Osteoblast (primary cell): ENCODE measurements around the gene DACT3. TPM values are rescaled to one million over a fixed set of nuclear protein-coding genes. Genes with fewer than 3 reads are reported as not detected.

ENCODE experiments used
- DNase-seq: peaks from one replicate; pipeline ENCODE4 v3.0.0; 2011; ENCODE audit warnings: low spot score, mixed read lengths; ENCODE audit not compliant: insufficient read length; ENCODE audit errors: missing footprints
- H2AFZ ChIP-seq: 2 replicates; pipeline ENCODE4 v1.6.0; 2011; ENCODE audit warnings: mild to moderate bottlenecking, low read length
- H3K27ac ChIP-seq: 2 replicates; pipeline ENCODE4 v1.5.1; 2011; ENCODE audit warnings: mild to moderate bottlenecking, low read depth, low read length, moderate library complexity
- H3K27me3 ChIP-seq: 2 replicates; pipeline ENCODE4 v1.6.0; 2012; ENCODE audit warnings: mild to moderate bottlenecking, control low read depth, inconsistent platforms, low read length, moderate library complexity; ENCODE audit not compliant: insufficient read depth
- H3K36me3 ChIP-seq: 2 replicates; pipeline ENCODE4 v1.5.1; 2011; ENCODE audit warnings: mild to moderate bottlenecking, low read length, control low read depth, moderate library complexity; ENCODE audit not compliant: insufficient read depth
- H3K4me1 ChIP-seq: 2 replicates; pipeline ENCODE4 v1.5.1; 2011; ENCODE audit warnings: mild to moderate bottlenecking, low read length, control low read depth, moderate library complexity; ENCODE audit not compliant: insufficient read depth
- H3K4me2 ChIP-seq: 2 replicates; pipeline ENCODE4 v1.6.0; 2011; ENCODE audit warnings: mild to moderate bottlenecking, low read length; ENCODE audit not compliant: insufficient read depth
- H3K4me3 ChIP-seq: fragments of 200-600 bp; sonication (generic); 3 replicates; pipeline ENCODE4 v1.5.1; 2012; ENCODE audit warnings: mild to moderate bottlenecking, low read length, inconsistent platforms; ENCODE audit not compliant: insufficient read depth
- H3K79me2 ChIP-seq: 2 replicates; pipeline ENCODE4 v1.6.0; 2012; ENCODE audit warnings: mild to moderate bottlenecking, low read length, control low read depth, inconsistent platforms; ENCODE audit not compliant: insufficient read depth
- H3K9me3 ChIP-seq: 2 replicates; pipeline ENCODE4 v1.5.1; 2011; ENCODE audit warnings: low read depth, low read length, control low read depth
- H4K20me1 ChIP-seq: 2 replicates; pipeline ENCODE4 v1.6.0; 2012; ENCODE audit warnings: mild to moderate bottlenecking, low read length, control low read depth; ENCODE audit not compliant: insufficient read depth
- total RNA-seq: library from RNA; depleted of rRNA; stranded (reverse); fragments of >200 nt; gene quantifications from 2 replicates; pipeline ENCODE4 v1.2.3, GENCODE V29; 2012
- TF ChIP-seq, protein P1 (sequence below): IDR thresholded peaks from 2 replicates; pipeline ENCODE4 v1.5.1; 2011; ENCODE audit warnings: mild to moderate bottlenecking, low read depth, low read length, moderate library complexity; ENCODE audit errors: extremely low read depth

DACT3 gene
- total RNA-seq, 1 donor, result 1.8 TPM

DNA sequence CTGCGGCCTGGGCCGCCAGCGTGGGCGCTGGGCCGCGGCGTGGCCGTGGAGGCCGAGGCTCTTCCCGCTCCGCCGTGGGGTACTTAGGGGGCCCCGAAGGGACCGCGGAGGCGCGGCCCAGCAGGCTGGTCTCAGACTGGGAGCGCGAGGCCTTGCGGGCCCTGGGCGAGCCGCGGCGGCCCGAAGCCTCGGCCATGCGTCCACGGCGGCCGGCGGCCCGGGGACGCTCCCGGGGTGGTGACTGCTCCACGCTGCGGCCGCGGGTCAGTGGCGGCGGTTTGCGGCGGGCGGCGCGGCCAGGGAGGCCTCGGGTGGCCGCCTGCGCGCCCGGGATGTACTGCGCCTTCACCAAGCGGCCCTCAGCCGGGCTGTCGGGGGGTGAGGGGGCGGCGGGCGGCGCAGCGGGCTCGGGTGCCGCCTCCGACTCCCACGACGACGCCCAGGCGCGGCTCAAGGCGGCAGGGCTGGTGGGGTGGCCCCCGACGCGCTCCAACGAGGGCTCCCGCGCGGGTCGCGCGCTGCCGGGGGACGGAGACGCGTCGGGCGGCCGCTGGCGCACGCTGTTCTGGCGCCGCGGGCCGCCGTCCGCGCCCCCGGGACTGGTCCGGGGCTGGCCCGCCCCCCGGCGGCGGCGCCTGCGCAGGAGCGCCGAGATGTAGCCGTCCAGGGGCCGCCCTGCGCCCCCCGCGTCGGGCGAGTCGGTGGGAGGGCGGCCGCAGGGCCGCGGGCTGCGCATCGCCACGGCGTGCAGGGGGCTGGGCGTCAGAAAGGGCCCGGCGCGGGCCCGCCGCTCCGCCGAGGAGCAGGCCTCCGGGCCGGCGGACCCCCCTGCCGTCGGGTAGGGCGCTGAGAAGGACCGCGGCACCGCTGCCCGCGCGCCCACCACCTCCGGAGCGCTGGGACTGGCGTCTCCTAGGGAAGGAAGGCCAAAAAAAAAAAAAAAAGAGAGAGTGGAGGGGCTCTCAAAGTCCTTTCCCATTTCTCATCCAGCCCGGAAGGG, 11.7 kb downstream of the DACT3 start:
- DNase-seq, result peak; percentile 84
- Histone ChIP-seq H3K27ac (no peak overlapping the region), H3K9me3 (no peaks in the 10 kb centered on the region), H3K36me3 (no peaks in the 10 kb centered on the region), H3K27me3 (no peaks in the 10 kb centered on the region), H4K20me1 (no peaks in the 10 kb centered on the region), H3K4me1 (no peaks in the 10 kb centered on the region), H3K79me2 (no peaks in the 10 kb centered on the region), H2AFZ (no peak overlapping the region), H3K4me3 (no peak overlapping the region), H3K4me2 (no peak overlapping the region)
- TF ChIP-seq, protein P1, sequence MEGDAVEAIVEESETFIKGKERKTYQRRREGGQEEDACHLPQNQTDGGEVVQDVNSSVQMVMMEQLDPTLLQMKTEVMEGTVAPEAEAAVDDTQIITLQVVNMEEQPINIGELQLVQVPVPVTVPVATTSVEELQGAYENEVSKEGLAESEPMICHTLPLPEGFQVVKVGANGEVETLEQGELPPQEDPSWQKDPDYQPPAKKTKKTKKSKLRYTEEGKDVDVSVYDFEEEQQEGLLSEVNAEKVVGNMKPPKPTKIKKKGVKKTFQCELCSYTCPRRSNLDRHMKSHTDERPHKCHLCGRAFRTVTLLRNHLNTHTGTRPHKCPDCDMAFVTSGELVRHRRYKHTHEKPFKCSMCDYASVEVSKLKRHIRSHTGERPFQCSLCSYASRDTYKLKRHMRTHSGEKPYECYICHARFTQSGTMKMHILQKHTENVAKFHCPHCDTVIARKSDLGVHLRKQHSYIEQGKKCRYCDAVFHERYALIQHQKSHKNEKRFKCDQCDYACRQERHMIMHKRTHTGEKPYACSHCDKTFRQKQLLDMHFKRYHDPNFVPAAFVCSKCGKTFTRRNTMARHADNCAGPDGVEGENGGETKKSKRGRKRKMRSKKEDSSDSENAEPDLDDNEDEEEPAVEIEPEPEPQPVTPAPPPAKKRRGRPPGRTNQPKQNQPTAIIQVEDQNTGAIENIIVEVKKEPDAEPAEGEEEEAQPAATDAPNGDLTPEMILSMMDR, result no peak

DNA sequence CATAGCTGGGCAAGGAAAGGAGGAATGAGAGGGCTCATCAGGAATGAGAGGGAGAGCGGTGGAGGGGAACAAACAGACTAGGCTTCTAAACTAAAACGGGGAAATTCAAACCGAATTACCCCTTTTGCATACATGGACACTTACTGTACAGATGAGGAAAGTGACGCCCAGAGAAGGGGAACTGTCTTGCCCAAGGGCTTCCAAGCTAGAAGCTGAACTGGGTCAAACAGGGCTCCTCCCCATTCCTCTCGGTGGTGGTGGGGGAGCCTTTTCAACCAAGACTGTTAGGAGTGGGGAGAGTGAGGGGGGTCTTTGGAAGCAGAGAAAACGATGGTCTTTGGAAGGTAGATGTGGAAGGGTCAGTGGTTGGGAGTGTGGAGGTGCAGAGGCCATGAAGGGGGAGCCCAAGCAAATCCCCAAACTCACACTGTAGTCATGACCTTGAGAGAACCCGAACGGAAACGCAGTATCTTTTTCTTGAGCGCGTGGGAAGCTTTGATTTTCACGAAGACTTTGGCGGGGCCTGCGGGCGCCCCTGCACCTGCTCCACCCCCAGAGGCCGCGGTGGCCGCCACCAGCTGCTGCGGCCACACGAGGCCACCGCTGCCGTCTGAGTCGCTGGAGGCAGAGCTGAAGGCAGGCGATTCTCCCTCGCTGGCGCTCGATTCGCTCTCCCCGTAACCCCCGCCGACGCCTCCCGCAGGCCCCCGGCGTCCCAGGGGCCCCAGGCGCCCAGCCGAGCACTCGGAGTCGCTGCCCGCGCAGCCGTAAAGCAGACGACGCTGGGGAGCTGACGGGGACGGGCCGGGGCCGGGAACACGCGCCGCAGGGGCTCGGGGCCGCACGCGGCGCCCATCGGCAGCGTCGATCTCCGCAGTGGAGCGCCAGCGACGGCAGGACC, 12.7 kb downstream of the DACT3 start:
- H3K27ac ChIP-seq, result no peak overlapping the region
- H3K9me3 ChIP-seq, result no peaks in the 10 kb centered on the region
- peak; percentile 57 for DNase-seq
- no peak overlapping the region for H3K4me2 ChIP-seq
- no peaks in the 10 kb centered on the region for H3K27me3 ChIP-seq
- TF ChIP-seq, protein P1, result no peak
- H3K79me2 ChIP-seq, result no peaks in the 10 kb centered on the region
- no peaks in the 10 kb centered on the region for H3K36me3 ChIP-seq
- H3K4me1 ChIP-seq, result no peaks in the 10 kb centered on the region
- no peak overlapping the region for H3K4me3 ChIP-seq
- no peaks in the 10 kb centered on the region for H4K20me1 ChIP-seq
- no peak overlapping the region for H2AFZ ChIP-seq

DNA sequence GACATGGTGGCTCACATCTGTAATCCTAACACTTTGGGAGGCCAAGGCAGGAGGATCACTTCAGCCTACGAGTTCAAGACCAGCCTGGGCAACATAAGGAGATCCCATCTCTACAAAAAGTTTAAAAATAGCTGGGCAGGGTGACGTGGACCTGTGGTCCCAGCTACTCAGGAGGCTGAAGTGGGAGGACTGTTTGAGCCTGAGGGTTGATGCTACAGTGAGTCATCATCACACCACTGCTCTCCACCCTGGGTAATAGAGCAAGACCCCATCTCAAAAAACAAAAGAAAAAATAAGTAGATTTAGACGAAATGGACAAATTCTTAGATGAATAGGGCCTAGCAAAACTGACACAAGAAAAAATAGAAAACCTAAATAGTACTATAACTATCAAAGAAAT, 14.6 kb downstream of the DACT3 start:
- TF ChIP-seq, protein P1, result no peak

More for the DNA sequence above, 14.6 kb downstream of the DACT3 start:
- no peaks in the 10 kb centered on the region for H4K20me1 ChIP-seq
- no peaks in the 10 kb centered on the region for H3K4me1 ChIP-seq
- H3K9me3 ChIP-seq, result no peaks in the 10 kb centered on the region
- no peak overlapping the region for H2AFZ ChIP-seq
- no peak overlapping the region for H3K4me3 ChIP-seq
- H3K27ac ChIP-seq, result no peak overlapping the region
- no peak overlapping the region for H3K4me2 ChIP-seq
- H3K36me3 ChIP-seq, result no peaks in the 10 kb centered on the region
- H3K27me3 ChIP-seq, result no peaks in the 10 kb centered on the region
- no peak for DNase-seq
- no peaks in the 10 kb centered on the region for H3K79me2 ChIP-seq
